Ascending aorta (tissue), 2 donors: ENCODE measurements around the gene MAML3. TPM values are rescaled to one million over a fixed set of nuclear protein-coding genes. Genes with fewer than 3 reads are reported as not detected.

Experiments
- DNase-seq, 2 donors: peaks; one replicate each; pipeline ENCODE4 v3.0.0-alpha.2; 2019; ENCODE audit warnings: low spot score in 2 of 2
- H3K27ac ChIP-seq, 2 donors: fragments of 200-600 bp; sonication (generic); one replicate each; pipeline ENCODE4 v1.5.1; 2016 to 2017; ENCODE audit warnings: mild to moderate bottlenecking in 1 of 2
- H3K27me3 ChIP-seq: fragments of 200-600 bp; sonication (generic); one replicate; pipeline ENCODE4 v1.5.1; 2017
- H3K36me3 ChIP-seq, 2 donors: fragments of 200-600 bp; sonication (generic); one replicate each; pipeline ENCODE4 v1.5.1; 2016
- H3K4me1 ChIP-seq, 2 donors: fragments of 200-600 bp; sonication (generic); one replicate each; pipeline ENCODE4 v1.5.1; 2016 to 2017; ENCODE audit warnings: mild to moderate bottlenecking in 1 of 2
- H3K4me3 ChIP-seq, 2 donors: fragments of 200-600 bp; sonication (generic); one replicate each; pipeline ENCODE4 v1.5.1; 2016 to 2017; ENCODE audit warnings: mild to moderate bottlenecking in 1 of 2
- H3K9me3 ChIP-seq, 2 donors: fragments of 200-600 bp; sonication (generic); one replicate each; pipeline ENCODE4 v1.5.1; 2016
- CTCF ChIP-seq, 3 experiments: fragments of 200-600 bp in 2 of 3; fragments of 450-650 bp in 1 of 3; sonication (generic) in 2 of 3; IDR thresholded peaks; one replicate each; pipeline ENCODE4 v1.5.1; 2016 to 2019; ENCODE audit warnings: antibody characterized with exemption in 3 of 3, mild to moderate bottlenecking in 1 of 3, moderate library complexity in 1 of 3
- intact Hi-C: fragments of 100-400 bp; cut with DNase I; formaldehyde crosslinking; loops from one replicate; pipeline ENCODE4 v1.15.1; 2023
- total RNA-seq: library from RNA; depleted of rRNA; stranded (reverse); fragments of >200 nt; gene quantifications from one replicate; pipeline ENCODE4 v1.1.0, GENCODE V29; 2016

MAML3 gene
- total RNA-seq, 1 donor from 2014 or later: 4.7 TPM

- Histone ChIP-seq H3K36me3 (no peaks in the 10 kb centered on the region), H3K4me3 (no peak overlapping the region), H3K27me3 (no peaks in the 10 kb centered on the region), H3K27ac (no peak overlapping the region), H3K4me1 (no peaks in the 10 kb centered on the region), H3K9me3 (no peaks in the 10 kb centered on the region)
- no peak for TF ChIP-seq CTCF (IDR thresholded peaks at IDR 0.05)
- DNase-seq: no peak
- intact Hi-C loops: no loop called here
Observed at GRCh38 chr4:139749338-139749737, 404.6 kb downstream of the MAML3 start.

GRCh38 chr4:139746431-139747171 is 407.4 kb downstream of the MAML3 start:
- no peak for DNase-seq
- no peaks in the 10 kb centered on the region for H3K4me1 ChIP-seq
- no peaks in the 10 kb centered on the region for H3K27me3 ChIP-seq
- intact Hi-C loops: no loop called here
- H3K27ac ChIP-seq: no peak overlapping the region
- no peaks in the 10 kb centered on the region for H3K9me3 ChIP-seq
- no peak for TF ChIP-seq CTCF (IDR thresholded peaks at IDR 0.05)
- H3K36me3 ChIP-seq: no peaks in the 10 kb centered on the region
- no peak overlapping the region for H3K4me3 ChIP-seq

- H3K4me3 ChIP-seq: no peak overlapping the region
- no peak overlapping the region for H3K27ac ChIP-seq
- DNase-seq: no peak
- H3K27me3 ChIP-seq: no peaks in the 10 kb centered on the region
- intact Hi-C loops: no loop called here
- H3K36me3 ChIP-seq: no peaks in the 10 kb centered on the region
- H3K4me1 ChIP-seq: peaks cover 0 to 7% of the 10 kb centered on the region in 2 donors
- TF ChIP-seq CTCF (IDR thresholded peaks at IDR 0.05): no peak
- H3K9me3 ChIP-seq: no peaks in the 10 kb centered on the region
Observed at GRCh38 chr4:139745111-139745639, 408.8 kb downstream of the MAML3 start.

- intact Hi-C loops: loop anchor here (5.0 kb wide), 2 partner anchors 493 to 1388 kb away; partner anchors contain the start of gene RNF150
Observed at GRCh38 chr4:139744232-139744631, 409.8 kb downstream of the MAML3 start.

GRCh38 chr4:139743027-139743426 is 411.0 kb downstream of the MAML3 start:
- Histone ChIP-seq H3K4me3 (no peak overlapping the region), H3K36me3 (no peaks in the 10 kb centered on the region), H3K9me3 (no peaks in the 10 kb centered on the region), H3K27me3 (no peaks in the 10 kb centered on the region), H3K4me1 (peaks cover 0 to 7% of the 10 kb centered on the region in 2 donors), H3K27ac (no peak overlapping the region)
- intact Hi-C loops: loop anchor here (5.0 kb wide), 2 partner anchors 494 to 1389 kb away; partner anchors contain the start of gene RNF150
- TF ChIP-seq CTCF (IDR thresholded peaks at IDR 0.05): no peak
- DNase-seq: no peak

More at GRCh38 chr4:139744232-139744631, 409.8 kb downstream of the MAML3 start:
- Histone ChIP-seq H3K4me3 (no peak overlapping the region), H3K4me1 (peaks cover 0 to 7% of the 10 kb centered on the region in 2 donors), H3K27me3 (no peaks in the 10 kb centered on the region), H3K27ac (no peak overlapping the region), H3K9me3 (no peaks in the 10 kb centered on the region), H3K36me3 (no peaks in the 10 kb centered on the region)
- TF ChIP-seq CTCF (IDR thresholded peaks at IDR 0.05): no peak
- DNase-seq: no peak
